Uterus (tissue), 4 donors: ENCODE data around the gene CELF2. TPM values are rescaled to one million over a fixed set of nuclear protein-coding genes. Genes with fewer than 3 reads are reported as not detected.

Experiments
- DNase-seq, 2 donors: peaks; one replicate each; pipeline ENCODE4 v3.0.0-alpha.2; 2019 to 2020
- H3K27ac ChIP-seq, 2 donors: fragments of 200-600 bp; sonication (generic); 1 replicate in 1 of 2; 2 replicates in 1 of 2; pipeline ENCODE4 v1.5.1; 2016 to 2018
- H3K27me3 ChIP-seq, 2 donors: fragments of 200-600 bp; sonication (generic); one replicate each; pipeline ENCODE4 v1.5.1; 2018 to 2019; ENCODE audit warnings: control low read depth in 1 of 2
- H3K36me3 ChIP-seq, 2 donors: fragments of 200-600 bp; sonication (generic); one replicate each; pipeline ENCODE4 v1.5.1; 2019; ENCODE audit warnings: control low read depth in 1 of 2
- H3K4me1 ChIP-seq, 2 donors: fragments of 200-600 bp; sonication (generic); one replicate each; pipeline ENCODE4 v1.5.1; 2018 to 2019; ENCODE audit warnings: control low read depth in 1 of 2
- H3K4me3 ChIP-seq, 2 donors: fragments of 200-600 bp; sonication (generic); 1 replicate in 1 of 2; 2 replicates in 1 of 2; pipeline ENCODE4 v1.5.1; 2018 to 2019; ENCODE audit warnings: mild to moderate bottlenecking in 1 of 2
- H3K9me3 ChIP-seq, 2 donors: fragments of 200-600 bp; sonication (generic); one replicate each; pipeline ENCODE4 v1.5.1; 2019; ENCODE audit warnings: control low read depth in 1 of 2
- POLR2A ChIP-seq, 2 donors: fragments of 450-650 bp; IDR thresholded peaks; one replicate each; pipeline ENCODE4 v1.6.1; 2016; ENCODE audit warnings: antibody characterized with exemption in 2 of 2, mild to moderate bottlenecking in 1 of 2, moderate library complexity in 1 of 2
- intact Hi-C: fragments of 100-400 bp; cut with DNase I; formaldehyde crosslinking; loops from one replicate; pipeline ENCODE4 v1.15.1; 2023; ENCODE audit warnings: low total_unique reads
- total RNA-seq, 4 donors: library from RNA; depleted of rRNA in 3 of 4; stranded (reverse); fragments of >200 nt in 3 of 4; gene quantifications; one replicate each; pipeline versions ENCODE4 v1.1.0 to v1.2.4, GENCODE V29; 2014 to 2023
- TF ChIP-seq, protein P1 (sequence below), 4 experiments: fragments of 200-600 bp in 2 of 4; fragments of 450-650 bp in 2 of 4; sonication (generic) in 2 of 4; IDR thresholded peaks; one replicate each; pipeline ENCODE4 v1.5.1; 2016 to 2019; ENCODE audit warnings: antibody characterized with exemption in 4 of 4, mild to moderate bottlenecking in 2 of 4, moderate library complexity in 1 of 4
- donor health status: DM: yes; HTN: yes; CAD: no.

CELF2 gene
- total RNA-seq, 4 donors from 2014 or later, result 12.8 to 59.2 (median 44.0) TPM

DNA sequence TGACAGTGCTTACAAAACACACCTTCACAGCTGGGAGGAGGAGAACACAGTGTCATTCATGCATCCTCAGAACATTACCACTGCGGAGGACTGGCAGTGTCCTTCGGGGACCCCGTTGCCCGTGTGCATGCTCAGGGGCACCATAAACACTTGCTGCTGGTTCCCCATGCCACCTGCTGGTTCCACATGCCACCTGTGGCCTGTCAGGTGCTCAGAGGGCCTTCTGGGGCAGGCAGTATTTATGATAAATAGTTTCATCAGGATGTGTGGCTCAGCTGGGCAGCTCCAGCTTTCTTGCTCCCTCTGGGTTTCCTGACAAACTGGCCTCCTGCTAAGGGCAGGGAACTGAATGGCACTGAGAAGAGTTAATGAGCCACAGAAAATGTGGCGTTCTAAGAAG, 32.1 kb downstream of the CELF2 start:
- peaks cover 10 to 11% of the 10 kb centered on the region in 2 donors for H3K4me1 ChIP-seq
- H3K4me3 ChIP-seq, result no peak overlapping the region
- intact Hi-C loops, result no loop called here
- no peaks in the 10 kb centered on the region for H3K27me3 ChIP-seq
- TF ChIP-seq, protein P1, sequence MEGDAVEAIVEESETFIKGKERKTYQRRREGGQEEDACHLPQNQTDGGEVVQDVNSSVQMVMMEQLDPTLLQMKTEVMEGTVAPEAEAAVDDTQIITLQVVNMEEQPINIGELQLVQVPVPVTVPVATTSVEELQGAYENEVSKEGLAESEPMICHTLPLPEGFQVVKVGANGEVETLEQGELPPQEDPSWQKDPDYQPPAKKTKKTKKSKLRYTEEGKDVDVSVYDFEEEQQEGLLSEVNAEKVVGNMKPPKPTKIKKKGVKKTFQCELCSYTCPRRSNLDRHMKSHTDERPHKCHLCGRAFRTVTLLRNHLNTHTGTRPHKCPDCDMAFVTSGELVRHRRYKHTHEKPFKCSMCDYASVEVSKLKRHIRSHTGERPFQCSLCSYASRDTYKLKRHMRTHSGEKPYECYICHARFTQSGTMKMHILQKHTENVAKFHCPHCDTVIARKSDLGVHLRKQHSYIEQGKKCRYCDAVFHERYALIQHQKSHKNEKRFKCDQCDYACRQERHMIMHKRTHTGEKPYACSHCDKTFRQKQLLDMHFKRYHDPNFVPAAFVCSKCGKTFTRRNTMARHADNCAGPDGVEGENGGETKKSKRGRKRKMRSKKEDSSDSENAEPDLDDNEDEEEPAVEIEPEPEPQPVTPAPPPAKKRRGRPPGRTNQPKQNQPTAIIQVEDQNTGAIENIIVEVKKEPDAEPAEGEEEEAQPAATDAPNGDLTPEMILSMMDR (IDR thresholded peaks at IDR 0.05), result no peak
- TF ChIP-seq POLR2A (IDR thresholded peaks at IDR 0.05), result no peak
- no peak for DNase-seq
- peak overlapping the region; percentile 26 to 90 for H3K27ac ChIP-seq
- no peaks in the 10 kb centered on the region for H3K36me3 ChIP-seq
- H3K9me3 ChIP-seq, result no peaks in the 10 kb centered on the region

DNA sequence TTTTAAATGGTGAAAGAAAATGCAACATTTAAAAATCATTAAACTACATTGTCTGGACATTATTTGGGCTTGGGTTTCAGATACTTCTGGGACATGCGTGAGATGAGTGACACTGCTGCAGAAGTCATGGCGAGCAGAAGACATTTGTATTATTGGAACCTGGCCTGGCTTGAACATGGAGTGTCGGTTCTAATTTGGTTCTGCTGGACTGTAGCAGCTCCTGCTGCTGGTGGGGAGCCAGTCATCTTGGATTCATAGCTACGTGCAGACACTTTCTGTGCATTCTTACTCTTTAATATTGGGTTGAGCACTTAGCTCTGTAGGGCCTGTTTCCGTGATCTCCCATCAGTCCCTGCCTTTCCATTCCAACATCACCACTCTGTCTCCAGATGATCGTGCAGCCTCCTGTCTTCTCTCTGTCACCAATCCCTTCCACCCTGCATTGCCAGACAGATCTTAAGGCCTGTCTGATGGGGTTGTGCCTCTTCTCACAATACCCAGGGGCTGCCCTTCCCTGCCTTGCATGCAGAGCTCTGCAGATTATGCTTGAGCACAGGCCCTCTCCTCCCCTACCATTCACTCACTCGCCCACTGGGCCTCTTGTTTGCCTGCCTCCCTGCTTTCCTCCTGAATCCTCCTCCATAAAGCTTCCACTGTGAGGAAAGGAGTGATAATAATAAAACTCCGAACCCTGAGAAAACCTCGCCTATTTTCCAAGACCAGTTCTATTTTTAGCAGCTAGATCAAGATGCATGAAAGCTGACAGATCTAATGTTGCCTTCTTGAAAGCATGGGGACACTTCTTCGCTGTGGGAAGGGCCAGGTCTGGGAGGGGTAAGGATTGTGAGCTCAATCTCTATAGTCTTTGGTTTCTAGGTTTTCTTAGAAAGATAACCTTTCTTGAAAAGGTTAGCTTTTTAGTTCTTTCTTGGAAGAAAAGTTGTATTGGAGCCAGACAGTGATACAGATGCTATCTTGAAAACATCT, 32.9 kb downstream of the CELF2 start:
- intact Hi-C loops, result no loop called here
- H3K36me3 ChIP-seq, result no peaks in the 10 kb centered on the region
- no peaks in the 10 kb centered on the region for H3K27me3 ChIP-seq
- TF ChIP-seq POLR2A (IDR thresholded peaks at IDR 0.05), result no peak
- TF ChIP-seq, protein P1 (IDR thresholded peaks at IDR 0.05), result no peak
- H3K4me1 ChIP-seq, result peaks cover 10 to 11% of the 10 kb centered on the region in 2 donors
- peak overlapping the region; percentile 45 to 90 for H3K27ac ChIP-seq
- no peak overlapping the region for H3K4me3 ChIP-seq
- no peak for DNase-seq
- no peaks in the 10 kb centered on the region for H3K9me3 ChIP-seq

DNA sequence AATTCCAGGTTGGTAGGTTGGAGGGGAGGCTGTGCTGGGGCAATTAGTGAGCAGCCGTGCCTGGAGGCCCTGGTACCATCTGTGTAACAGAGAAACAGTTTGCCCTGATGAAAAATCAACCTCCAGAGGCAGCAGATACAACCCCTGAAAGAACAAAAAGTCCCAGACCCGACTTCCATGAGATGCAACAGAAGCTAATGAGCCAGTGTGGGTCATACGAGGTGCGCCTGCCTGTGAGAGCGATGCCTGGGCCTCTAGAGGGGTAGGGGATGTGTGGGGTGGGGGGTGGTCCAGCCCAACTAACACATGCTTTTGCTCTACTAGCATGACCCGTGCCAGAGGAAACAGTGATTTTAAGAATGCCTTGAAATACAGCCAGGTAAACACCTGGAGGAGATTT, 39.3 kb downstream of the CELF2 start:
- no peak for DNase-seq
- TF ChIP-seq, protein P1 (IDR thresholded peaks at IDR 0.05), result no peak
- TF ChIP-seq POLR2A (IDR thresholded peaks at IDR 0.05), result no peak
- intact Hi-C loops, result no loop called here
- peak overlapping the region; percentile 34 to 55 for H3K27ac ChIP-seq
- no peak overlapping the region for H3K4me3 ChIP-seq
- H3K27me3 ChIP-seq, result no peaks in the 10 kb centered on the region
- H3K4me1 ChIP-seq, result no peaks in the 10 kb centered on the region
- H3K9me3 ChIP-seq, result no peaks in the 10 kb centered on the region
- no peaks in the 10 kb centered on the region for H3K36me3 ChIP-seq

DNA sequence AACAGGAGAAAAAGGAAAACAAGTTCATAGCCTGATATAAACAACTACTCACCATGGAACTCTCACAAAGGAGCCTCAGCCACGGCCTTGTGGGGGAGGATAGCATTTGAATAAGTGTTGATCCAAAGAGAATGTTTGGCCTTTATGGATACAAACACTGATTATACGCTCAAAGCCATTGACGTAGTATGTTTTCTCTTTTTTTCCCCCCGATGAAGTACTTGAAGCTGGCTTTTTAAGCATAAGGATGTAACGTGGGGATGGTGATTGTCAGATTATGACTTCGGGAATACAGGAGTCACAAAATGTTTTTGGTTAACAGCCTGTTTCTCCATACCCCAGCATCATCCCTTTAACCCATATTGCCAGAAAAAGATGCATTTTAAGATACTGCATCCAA, 39.8 kb downstream of the CELF2 start:
- no peak for DNase-seq
- no peaks in the 10 kb centered on the region for H3K4me1 ChIP-seq
- no peaks in the 10 kb centered on the region for H3K36me3 ChIP-seq
- H3K27me3 ChIP-seq, result no peaks in the 10 kb centered on the region
- no peak overlapping the region for H3K4me3 ChIP-seq
- TF ChIP-seq, protein P1 (IDR thresholded peaks at IDR 0.05), result no peak
- no peak for TF ChIP-seq POLR2A (IDR thresholded peaks at IDR 0.05)
- no peaks in the 10 kb centered on the region for H3K9me3 ChIP-seq
- intact Hi-C loops, result no loop called here
- H3K27ac ChIP-seq, result peak overlapping the region; percentile 34 to 55

DNA sequence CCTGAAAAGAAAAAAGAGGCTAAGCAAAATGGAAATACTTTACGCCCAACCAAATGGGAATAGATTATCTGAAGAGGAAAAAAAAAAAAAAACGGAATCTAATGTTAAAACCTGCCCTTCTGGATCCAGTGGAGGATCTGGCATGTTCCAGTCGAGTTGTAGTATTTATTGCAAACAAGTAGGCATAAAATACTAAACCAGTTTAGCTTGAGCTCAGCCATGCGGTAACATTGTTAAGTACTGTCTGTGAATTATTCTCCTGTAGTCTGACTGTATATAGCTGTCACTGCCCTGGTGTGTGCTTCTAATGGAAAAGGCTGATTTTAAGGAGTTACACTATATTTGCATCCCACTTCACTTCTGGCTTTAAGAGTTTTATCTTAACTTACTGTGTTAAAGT, 40.3 kb downstream of the CELF2 start:
- Histone ChIP-seq H3K4me3 (no peak overlapping the region), H3K27ac (peak overlapping the region in 1 of 2 donors; percentile 55), H3K36me3 (no peaks in the 10 kb centered on the region), H3K27me3 (no peaks in the 10 kb centered on the region), H3K9me3 (no peaks in the 10 kb centered on the region), H3K4me1 (no peaks in the 10 kb centered on the region)
- intact Hi-C loops, result no loop called here
- TF ChIP-seq, protein P1 (IDR thresholded peaks at IDR 0.05), result no peak
- no peak for TF ChIP-seq POLR2A (IDR thresholded peaks at IDR 0.05)
- no peak for DNase-seq
